H1 (cell line): ENCODE results near the gene MDM1.

Source experiments
- RNF2 ChIP-seq: fragments of 200-900, 300-1000 bp; sonication (generic); IDR thresholded peaks from 2 replicates; pipeline ENCODE4 v1.7.1; 2016; ENCODE audit warnings: borderline replicate concordance, low read depth, mild to moderate bottlenecking, antibody characterized with exemption, low read length; ENCODE audit not compliant: poor library complexity, severe bottlenecking; ENCODE audit errors: missing control alignments
- ZNF274 ChIP-seq: IDR thresholded peaks from 2 replicates; pipeline ENCODE4 v1.7.0; 2012; ENCODE audit warnings: low read length, borderline replicate concordance; ENCODE audit errors: extremely low read depth
- TF ChIP-seq, protein P1 (sequence below): fragments of 300-600 bp; sonication (generic); IDR thresholded peaks from 2 replicates; pipeline ENCODE4 v1.7.1; 2012; ENCODE audit warnings: low read length, moderate library complexity, mild to moderate bottlenecking, inconsistent platforms; ENCODE audit not compliant: insufficient replicate concordance

GRCh38 chr12:68345763-68346162 lies 13.6 kb upstream of the MDM1 start:
- TF ChIP-seq RNF2 (no peak), ZNF274 (no peak)
- TF ChIP-seq, protein P1, sequence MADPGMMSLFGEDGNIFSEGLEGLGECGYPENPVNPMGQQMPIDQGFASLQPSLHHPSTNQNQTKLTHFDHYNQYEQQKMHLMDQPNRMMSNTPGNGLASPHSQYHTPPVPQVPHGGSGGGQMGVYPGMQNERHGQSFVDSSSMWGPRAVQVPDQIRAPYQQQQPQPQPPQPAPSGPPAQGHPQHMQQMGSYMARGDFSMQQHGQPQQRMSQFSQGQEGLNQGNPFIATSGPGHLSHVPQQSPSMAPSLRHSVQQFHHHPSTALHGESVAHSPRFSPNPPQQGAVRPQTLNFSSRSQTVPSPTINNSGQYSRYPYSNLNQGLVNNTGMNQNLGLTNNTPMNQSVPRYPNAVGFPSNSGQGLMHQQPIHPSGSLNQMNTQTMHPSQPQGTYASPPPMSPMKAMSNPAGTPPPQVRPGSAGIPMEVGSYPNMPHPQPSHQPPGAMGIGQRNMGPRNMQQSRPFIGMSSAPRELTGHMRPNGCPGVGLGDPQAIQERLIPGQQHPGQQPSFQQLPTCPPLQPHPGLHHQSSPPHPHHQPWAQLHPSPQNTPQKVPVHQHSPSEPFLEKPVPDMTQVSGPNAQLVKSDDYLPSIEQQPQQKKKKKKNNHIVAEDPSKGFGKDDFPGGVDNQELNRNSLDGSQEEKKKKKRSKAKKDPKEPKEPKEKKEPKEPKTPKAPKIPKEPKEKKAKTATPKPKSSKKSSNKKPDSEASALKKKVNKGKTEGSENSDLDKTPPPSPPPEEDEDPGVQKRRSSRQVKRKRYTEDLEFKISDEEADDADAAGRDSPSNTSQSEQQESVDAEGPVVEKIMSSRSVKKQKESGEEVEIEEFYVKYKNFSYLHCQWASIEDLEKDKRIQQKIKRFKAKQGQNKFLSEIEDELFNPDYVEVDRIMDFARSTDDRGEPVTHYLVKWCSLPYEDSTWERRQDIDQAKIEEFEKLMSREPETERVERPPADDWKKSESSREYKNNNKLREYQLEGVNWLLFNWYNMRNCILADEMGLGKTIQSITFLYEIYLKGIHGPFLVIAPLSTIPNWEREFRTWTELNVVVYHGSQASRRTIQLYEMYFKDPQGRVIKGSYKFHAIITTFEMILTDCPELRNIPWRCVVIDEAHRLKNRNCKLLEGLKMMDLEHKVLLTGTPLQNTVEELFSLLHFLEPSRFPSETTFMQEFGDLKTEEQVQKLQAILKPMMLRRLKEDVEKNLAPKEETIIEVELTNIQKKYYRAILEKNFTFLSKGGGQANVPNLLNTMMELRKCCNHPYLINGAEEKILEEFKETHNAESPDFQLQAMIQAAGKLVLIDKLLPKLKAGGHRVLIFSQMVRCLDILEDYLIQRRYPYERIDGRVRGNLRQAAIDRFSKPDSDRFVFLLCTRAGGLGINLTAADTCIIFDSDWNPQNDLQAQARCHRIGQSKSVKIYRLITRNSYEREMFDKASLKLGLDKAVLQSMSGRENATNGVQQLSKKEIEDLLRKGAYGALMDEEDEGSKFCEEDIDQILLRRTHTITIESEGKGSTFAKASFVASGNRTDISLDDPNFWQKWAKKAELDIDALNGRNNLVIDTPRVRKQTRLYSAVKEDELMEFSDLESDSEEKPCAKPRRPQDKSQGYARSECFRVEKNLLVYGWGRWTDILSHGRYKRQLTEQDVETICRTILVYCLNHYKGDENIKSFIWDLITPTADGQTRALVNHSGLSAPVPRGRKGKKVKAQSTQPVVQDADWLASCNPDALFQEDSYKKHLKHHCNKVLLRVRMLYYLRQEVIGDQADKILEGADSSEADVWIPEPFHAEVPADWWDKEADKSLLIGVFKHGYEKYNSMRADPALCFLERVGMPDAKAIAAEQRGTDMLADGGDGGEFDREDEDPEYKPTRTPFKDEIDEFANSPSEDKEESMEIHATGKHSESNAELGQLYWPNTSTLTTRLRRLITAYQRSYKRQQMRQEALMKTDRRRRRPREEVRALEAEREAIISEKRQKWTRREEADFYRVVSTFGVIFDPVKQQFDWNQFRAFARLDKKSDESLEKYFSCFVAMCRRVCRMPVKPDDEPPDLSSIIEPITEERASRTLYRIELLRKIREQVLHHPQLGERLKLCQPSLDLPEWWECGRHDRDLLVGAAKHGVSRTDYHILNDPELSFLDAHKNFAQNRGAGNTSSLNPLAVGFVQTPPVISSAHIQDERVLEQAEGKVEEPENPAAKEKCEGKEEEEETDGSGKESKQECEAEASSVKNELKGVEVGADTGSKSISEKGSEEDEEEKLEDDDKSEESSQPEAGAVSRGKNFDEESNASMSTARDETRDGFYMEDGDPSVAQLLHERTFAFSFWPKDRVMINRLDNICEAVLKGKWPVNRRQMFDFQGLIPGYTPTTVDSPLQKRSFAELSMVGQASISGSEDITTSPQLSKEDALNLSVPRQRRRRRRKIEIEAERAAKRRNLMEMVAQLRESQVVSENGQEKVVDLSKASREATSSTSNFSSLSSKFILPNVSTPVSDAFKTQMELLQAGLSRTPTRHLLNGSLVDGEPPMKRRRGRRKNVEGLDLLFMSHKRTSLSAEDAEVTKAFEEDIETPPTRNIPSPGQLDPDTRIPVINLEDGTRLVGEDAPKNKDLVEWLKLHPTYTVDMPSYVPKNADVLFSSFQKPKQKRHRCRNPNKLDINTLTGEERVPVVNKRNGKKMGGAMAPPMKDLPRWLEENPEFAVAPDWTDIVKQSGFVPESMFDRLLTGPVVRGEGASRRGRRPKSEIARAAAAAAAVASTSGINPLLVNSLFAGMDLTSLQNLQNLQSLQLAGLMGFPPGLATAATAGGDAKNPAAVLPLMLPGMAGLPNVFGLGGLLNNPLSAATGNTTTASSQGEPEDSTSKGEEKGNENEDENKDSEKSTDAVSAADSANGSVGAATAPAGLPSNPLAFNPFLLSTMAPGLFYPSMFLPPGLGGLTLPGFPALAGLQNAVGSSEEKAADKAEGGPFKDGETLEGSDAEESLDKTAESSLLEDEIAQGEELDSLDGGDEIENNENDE, result no peak
